A549 (cell line): Measurements from ENCODE around the gene LPIN3.

Experiments
- BHLHE40 ChIP-seq: IDR thresholded peaks from 2 replicates; pipeline ENCODE4 v1.6.1; 2012; ENCODE audit warnings: low read depth, low read length, inconsistent platforms
- CEBPB ChIP-seq, 2 experiments: fragments of >200 bp in 1 of 2; sonication (Bioruptor Twin) in 1 of 2; formaldehyde crosslinking in 1 of 2; IDR thresholded peaks; 2 replicates each; pipeline ENCODE4 v1.6.1; 2012 to 2016
- MAX ChIP-seq: IDR thresholded peaks from 2 replicates; pipeline ENCODE4 v1.6.1; 2012
- MAZ ChIP-seq: fragments of 150-350 bp; IDR thresholded peaks from 2 replicates; pipeline ENCODE4 v1.6.1; 2014; ENCODE audit warnings: antibody characterized with exemption, low read depth, low read length, borderline replicate concordance
- MYC ChIP-seq: IDR thresholded peaks from 2 replicates; pipeline ENCODE4 v1.6.1; 2012; ENCODE audit warnings: mild to moderate bottlenecking, inconsistent platforms, low read length, improper control_type of control experiment, borderline replicate concordance
- POLR2A ChIP-seq: IDR thresholded peaks from 2 replicates; pipeline ENCODE4 v1.6.1; 2012; ENCODE audit warnings: mild to moderate bottlenecking, low read length
- REST ChIP-seq: fragments of 200-600 bp; sonication (generic); IDR thresholded peaks from 2 replicates; pipeline ENCODE4 v1.6.1; 2016; ENCODE audit warnings: antibody characterized with exemption, mild to moderate bottlenecking, moderate library complexity
- TFCP2L1 ChIP-seq: fragments of 250-450 bp; sonication (Bioruptor Pico); IDR thresholded peaks from 2 replicates; pipeline ENCODE4 v1.5.0; 2021; ENCODE audit warnings: mild to moderate bottlenecking
- TP53 ChIP-seq: fragments of 250-450 bp; sonication (Bioruptor Pico); IDR thresholded peaks from 2 replicates; pipeline ENCODE4 v1.5.0; 2021; ENCODE audit warnings: mild to moderate bottlenecking, moderate library complexity
- TF ChIP-seq, protein P1 (sequence below): fragments of >200 bp; sonication (Bioruptor Twin); formaldehyde crosslinking; IDR thresholded peaks from 3 replicates; pipeline ENCODE4 v1.5.1; 2016
- TF ChIP-seq, protein P2 (sequence below): fragments of 150-350 bp; IDR thresholded peaks from 2 replicates; pipeline ENCODE4 v1.6.1; 2014; ENCODE audit warnings: low read depth, mild to moderate bottlenecking, low read length
- TF ChIP-seq, protein P3 (sequence below): fragments of 250-450 bp; sonication (Bioruptor Pico); IDR thresholded peaks from 2 replicates; pipeline ENCODE4 v1.5.0; 2020; ENCODE audit warnings: low read depth, mild to moderate bottlenecking, moderate library complexity

GRCh38 chr20:41358230-41358629 is 17.6 kb downstream of the LPIN3 start:
- TF ChIP-seq REST (no peak), CEBPB (IDR thresholded peaks at IDR 0.05) (no peak), MAZ (no peak), MYC (no peak), BHLHE40 (no peak), TFCP2L1 (CRISPR knock-in tag) (no peak), MAX (no peak), POLR2A (no peak), TP53 (no peak)
- TF ChIP-seq, protein P1, sequence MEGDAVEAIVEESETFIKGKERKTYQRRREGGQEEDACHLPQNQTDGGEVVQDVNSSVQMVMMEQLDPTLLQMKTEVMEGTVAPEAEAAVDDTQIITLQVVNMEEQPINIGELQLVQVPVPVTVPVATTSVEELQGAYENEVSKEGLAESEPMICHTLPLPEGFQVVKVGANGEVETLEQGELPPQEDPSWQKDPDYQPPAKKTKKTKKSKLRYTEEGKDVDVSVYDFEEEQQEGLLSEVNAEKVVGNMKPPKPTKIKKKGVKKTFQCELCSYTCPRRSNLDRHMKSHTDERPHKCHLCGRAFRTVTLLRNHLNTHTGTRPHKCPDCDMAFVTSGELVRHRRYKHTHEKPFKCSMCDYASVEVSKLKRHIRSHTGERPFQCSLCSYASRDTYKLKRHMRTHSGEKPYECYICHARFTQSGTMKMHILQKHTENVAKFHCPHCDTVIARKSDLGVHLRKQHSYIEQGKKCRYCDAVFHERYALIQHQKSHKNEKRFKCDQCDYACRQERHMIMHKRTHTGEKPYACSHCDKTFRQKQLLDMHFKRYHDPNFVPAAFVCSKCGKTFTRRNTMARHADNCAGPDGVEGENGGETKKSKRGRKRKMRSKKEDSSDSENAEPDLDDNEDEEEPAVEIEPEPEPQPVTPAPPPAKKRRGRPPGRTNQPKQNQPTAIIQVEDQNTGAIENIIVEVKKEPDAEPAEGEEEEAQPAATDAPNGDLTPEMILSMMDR = no peak
- TF ChIP-seq, protein P2, sequence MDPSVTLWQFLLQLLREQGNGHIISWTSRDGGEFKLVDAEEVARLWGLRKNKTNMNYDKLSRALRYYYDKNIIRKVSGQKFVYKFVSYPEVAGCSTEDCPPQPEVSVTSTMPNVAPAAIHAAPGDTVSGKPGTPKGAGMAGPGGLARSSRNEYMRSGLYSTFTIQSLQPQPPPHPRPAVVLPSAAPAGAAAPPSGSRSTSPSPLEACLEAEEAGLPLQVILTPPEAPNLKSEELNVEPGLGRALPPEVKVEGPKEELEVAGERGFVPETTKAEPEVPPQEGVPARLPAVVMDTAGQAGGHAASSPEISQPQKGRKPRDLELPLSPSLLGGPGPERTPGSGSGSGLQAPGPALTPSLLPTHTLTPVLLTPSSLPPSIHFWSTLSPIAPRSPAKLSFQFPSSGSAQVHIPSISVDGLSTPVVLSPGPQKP = no peak
- TF ChIP-seq, protein P3, sequence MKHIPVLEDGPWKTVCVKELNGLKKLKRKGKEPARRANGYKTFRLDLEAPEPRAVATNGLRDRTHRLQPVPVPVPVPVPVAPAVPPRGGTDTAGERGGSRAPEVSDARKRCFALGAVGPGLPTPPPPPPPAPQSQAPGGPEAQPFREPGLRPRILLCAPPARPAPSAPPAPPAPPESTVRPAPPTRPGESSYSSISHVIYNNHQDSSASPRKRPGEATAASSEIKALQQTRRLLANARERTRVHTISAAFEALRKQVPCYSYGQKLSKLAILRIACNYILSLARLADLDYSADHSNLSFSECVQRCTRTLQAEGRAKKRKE (CRISPR knock-in tag) = no peak
